DMS153 treated with DMSO at 0.1 percent for 48 hours (cell line): ENCODE data around the gene PPIG.
"Not testable (repeated sequence)": the region's sequence is repeated elsewhere in the genome, so short reads cannot be mapped to it uniquely, and the experiment has no call there.

Experiments
- DNase-seq: peaks from one replicate; lab custom pipeline; 2025; ENCODE audit not compliant: unreplicated experiment; lab: John Stamatoyannopoulos, UW

The PPIG gene

DNA sequence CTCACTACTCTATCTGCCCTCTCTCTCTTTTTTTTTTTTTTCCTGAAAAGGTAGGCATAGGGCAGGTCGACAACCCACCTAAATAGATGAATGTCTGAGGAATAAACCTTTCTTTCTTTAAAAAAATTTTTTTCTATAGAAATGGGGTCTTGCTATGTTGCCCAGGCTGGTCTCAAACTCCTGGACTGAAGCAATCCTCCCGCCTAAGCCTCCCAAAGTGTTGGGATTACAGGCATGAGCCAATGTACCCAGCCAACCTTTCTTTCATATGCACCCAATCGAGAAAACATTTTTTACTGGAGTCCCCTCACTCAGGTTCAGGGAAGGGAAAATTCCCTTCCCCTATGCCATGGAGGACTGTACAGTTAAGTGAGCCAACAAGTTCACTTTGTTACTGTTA is 79.1 kb downstream of the PPIG start:
- no peak for DNase-seq

DNA sequence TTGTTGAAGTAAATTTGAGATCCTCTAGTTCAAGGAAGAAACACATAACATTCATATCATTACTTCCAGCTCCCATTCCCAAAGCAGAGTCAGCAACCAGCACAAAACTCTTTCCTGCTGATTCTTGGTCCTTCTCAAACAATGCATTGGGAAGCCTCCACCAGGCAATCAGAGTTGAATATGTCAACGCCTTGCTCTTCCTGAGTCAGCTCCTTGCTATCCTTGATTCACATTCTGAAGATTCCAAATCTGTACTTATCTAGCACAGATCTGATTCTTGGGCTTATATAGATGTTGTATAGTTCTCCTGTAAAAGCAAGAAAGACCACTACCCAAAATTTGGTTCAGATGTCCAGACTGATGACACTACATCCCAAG is 80.4 kb downstream of the PPIG start:
- DNase-seq, result no peak

DNA sequence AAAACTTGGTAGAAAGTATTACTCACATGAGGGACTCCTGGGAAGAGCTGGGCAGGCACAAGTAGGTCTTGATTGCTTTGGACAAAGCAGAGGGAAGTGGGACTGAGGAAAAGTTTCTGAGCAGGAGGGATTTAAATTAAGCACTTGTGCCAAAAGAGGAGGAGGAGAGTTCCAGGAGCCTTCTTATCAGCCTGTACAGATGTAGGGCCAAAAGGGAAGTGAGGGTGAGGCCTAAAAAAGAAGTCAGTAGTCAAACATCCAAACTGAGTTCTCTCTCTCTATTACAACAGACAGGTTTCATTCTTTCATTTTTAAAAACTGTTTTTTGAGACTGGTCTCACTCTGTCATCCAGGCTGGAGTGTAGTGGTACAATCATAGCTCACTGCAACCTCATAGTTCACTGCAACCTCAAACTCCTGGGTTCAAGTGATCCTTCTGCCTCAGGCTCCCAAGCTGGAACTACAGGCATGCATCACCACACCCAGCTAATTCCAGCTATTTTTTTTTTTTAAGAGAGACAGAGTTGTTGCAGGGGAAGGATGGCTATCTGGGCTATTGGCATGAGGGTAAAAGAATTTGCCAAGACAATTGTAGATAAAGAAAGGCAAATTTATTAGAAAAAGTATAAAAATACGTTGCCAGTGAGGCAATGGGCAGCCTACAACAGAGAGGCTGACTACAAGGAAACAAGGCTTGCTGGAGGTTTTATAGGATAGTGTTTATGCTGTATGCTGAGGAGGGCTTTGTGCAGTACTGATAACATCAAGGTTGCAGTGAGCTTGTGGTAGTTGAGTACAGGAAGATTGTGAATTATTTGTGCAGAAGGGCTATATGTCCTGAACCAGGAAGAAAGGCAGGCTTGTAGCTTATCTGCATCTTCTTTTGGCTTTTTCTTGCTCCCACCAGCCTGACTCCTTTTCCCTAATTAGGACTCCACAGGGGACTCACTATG is 81.1 kb downstream of the PPIG start:
- no peak for DNase-seq

DNA sequence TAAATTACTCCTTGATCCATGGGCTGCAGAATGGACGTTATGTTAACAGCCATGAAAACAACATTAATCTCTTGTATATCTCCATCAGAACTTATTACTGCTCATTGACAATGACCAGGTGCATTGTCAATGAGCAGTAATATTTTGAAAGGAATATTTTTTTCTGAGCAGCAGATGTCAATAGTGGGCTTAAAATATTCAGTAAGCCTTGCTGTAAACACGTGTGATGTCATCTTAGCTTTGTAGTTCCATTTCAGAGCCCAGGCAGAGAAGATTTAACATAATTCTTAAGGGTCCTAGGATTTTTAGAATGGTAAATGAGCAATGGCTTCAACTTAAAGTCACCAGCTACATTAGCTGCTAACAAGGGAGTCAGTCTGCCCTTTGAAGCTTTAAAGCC is 83.4 kb downstream of the PPIG start:
- no peak for DNase-seq

DNA sequence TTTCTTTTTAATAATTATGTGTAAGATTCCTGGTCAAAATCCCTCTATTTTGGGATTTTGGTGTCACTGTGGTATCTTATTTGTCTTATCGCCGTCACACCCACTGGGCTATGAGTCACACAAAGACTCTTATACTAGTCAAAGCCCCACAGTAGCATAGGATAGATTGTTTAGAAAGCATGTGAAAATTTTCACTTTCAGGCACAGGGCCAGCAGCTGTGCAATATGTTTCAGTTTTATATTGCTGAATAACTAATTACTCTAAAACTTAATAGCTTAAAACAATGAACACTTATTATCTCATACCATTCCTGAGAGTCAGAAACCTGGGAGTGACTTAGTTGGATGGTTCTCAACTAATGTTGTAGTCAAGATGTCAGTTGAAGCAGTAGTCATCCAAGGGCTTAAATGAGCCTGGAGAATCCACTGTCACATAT is 86.1 kb downstream of the PPIG start:
- DNase-seq, result no peak

DNA sequence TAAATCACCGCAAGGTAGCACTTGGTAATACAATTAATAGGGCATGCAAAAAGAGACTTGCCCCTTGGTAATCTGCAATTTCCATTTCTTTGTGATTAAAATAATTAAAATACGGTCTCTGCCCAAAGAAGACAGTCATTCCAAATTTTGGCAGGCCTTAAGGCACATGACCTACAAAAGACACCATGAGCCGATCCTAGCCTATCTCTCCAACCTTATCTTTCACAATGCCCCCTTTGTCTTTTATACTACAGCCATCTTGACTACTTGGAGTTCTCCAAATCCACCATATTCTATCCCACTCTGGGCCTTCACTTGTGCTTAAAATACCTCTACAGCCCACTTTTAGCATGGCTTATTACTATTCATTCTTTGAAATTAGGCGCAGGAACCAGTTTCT is 86.8 kb downstream of the PPIG start:
- DNase-seq, result no peak

DNA sequence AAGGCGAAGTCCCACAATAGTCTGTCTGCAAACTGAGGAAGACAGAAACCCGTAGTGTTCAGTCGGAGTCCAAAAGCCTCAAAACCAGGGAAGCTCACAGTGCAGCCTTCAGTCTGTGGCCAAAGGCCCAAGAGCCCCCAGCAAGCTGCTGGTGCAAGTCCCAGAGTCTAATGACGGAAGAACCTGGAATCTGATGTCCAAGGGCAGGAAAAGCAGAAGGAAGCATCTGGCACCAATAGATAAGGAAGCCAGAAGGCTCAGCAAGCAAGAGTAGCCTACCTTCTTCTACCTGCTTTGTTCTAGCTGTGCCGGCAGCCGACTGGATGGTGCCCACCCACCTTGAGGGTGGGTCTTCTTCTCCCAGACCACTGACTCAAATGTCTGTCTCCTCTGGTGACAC is 88.3 kb downstream of the PPIG start:
- DNase-seq, result no peak

DNA sequence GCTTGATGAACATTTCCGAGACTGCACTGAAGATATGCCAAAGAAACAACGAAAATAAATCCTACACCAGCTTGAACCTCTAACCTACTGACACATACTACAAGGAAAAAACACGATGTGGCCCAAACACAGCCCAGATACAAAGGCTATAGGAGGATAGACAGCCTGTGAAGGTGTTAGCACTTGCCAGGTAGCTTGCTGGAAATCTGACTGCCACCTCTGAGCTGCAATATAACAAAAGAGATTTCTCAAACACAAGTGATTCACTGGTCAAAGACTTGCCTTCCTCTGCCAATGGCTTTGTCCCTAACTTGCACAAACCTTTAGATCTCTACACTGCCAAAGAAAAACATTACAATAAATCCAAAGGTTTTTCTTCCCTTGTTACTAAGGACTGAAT is 89.0 kb downstream of the PPIG start:
- DNase-seq, result no peak

DNA sequence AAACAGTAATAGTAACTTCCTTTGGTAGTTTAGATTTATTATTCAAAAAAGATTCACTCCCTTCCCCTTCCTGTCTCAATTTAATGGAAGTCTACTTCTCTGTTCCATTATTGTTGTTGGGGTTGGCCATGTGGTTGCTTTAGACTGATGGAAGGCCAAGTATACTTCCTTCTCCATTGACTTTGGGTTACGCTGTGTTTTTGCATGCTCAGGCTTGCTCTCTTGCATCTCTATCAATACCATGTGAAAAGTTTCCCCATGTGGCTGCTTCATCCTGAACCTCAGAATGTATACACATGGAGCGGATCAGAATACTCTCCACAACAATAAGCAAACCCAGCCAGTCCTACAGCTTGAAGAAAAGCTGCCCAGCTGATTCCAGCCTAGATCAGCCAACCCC is 89.8 kb downstream of the PPIG start:
- no peak for DNase-seq

DNA sequence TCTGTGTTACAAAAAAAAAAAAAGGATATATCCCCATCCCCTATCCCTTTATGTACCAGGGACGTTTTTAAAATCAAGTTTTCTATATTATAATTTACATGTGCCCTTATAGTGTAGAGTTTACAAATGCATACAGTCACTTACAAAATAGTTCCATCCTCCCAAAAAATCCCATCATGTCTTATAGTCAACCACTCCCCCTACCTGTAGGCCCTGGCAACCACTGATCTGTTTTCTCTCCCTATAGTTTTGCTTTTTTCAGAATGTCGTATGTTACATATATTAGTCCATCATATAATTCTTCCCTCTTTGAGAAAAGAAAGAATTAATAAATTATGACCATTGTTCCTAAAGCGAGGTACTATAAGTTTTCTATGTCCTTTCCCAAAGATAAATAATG is 92.2 kb downstream of the PPIG start:
- no peak for DNase-seq

DNA sequence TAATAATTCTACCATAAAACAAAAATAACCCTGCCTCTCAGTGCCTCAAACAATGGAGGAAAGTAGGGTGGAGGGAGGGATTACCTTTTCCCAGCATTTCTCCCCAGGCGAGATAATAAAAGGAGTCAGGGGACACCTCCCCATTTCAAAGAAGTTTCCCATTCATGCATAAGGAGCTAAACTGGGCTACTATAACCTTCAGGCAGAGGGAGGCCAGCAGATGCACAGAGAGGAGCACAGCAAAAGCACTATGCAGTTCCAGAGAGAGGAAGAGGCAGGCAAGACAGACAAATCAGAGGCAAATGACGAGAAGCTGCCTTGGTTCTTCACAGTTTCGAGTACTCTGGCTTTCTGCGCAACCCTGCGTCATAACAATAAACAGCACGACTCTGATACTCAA is 92.7 kb downstream of the PPIG start:
- no peak for DNase-seq

DNA sequence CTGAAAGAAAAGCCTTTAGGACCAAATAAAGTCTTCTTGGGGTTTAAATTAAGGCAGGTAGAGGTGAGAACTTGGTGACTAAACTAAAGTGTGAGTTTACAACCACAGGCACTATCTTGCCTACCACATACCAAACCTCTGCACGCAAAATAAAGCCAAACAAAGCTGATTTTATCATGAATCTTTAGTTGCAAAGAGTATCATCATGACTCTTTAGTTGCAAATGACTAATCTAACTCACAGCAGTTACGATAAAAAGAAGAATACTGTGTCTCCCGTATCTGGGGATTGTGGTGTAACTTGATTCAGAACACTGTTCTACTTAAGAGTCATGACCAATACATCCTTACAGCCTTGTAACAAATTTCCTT is 98.9 kb downstream of the PPIG start:
- DNase-seq, result no peak

DNA sequence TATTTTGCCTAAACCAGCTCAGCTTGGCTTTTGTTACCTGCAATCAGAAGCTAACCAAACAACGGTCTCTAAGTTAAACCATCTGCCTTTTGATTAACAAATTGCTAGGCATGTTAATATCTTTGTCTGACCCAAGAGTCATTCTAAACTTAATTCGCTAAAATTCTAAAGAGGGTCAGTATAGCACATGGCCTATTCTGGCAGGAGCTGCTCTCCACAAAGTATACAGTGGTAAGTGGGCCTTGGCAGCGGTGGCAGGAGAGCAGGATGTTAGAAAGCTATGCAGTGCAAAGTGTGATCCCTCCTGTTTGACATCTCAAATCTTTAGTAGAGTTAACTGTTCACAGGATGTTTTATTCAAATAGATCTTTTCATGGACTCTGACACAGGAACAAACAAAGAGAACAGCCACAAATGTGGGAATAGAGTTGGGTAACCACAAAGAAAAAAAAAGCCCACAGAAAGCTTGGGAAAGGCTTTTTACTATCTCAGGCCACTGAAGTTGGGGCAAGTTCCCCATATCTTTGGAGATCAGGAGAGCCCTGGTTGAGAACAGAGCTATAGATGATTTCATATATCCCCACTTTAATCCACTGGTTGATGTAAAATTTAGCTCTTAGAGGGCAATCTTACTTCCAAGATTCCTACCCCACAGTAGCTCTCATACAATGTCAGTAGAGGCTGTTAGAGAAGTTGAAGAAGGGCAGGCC is 99.4 kb downstream of the PPIG start:
- DNase-seq, result no peak

DNA sequence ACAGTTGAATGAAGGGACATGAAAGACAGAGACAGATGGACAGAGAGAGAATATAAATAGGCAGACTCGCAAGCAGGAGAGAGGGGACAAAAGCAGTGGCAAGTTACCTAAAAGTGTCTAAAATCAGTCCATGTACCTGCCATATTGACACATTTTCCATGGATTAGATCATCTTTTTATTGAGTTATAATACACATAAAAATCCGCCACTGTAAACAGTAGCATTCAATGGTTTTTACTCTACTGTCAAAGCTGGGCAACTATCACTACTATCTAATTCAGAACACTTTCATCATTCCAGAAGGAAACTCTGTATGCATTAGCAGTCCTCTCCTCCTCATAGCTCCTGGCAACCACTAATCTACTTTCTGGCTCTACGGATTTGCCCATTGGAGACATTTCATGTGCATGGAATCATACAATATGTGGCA is 100.0 kb downstream of the PPIG start:
- DNase-seq, result no peak

DNA sequence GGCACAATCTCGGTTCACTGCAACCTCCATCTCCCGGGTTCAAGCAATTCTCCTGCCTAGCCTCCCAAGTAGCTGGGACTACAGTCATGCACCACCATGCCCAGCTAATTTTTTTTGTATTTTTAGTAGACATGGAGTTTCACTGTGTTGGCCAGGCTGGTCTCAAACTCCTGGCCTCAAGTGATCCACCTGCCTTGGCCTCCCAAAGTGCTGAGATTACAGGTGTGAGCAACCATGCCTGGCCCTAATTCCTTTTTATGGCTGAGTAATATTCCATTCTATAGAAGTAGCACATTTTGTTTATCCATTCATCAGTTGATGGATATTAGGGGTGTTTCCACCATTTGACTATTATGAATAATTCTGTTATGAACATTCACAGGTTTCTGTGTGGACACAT is 100.6 kb downstream of the PPIG start:
- DNase-seq, result not testable (repeated sequence)

DNA sequence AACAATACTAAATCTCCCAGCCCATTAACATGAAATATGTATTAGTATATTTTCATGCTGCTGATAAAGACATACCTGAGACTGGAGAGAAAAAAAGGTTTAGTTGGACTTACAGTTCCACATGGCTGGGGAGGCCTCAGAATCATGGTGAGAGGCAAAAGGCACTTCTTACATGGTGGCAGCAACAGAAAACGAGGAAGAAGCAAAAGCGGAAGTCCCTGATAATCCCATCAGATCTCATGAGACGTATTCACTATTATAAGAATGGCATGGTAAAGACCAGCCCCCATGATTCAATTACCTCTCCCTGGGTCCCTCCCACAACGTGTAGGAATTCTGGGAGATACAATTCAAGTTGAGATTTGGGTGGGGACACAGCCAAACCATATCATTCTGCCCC is 102.7 kb downstream of the PPIG start:
- not testable (repeated sequence) for DNase-seq

DNA sequence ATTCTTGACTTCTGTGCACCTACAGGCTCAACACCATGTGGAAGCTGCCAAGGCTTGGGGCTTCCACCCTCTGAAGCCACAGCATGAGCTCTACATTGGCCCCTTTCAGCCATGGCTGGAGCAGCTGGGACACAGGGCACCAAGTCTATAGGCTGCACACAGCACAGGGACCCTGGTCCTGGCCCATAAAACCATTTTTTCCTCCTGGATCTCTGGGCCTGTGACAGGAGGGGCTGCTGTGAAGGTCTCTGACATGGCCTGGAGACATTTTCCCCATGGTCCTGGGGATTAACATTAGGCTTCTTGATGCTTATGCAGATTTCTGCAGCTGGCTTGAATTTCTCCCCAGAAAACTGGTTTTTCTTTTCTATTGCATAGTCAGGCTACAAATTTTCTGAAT is 103.8 kb downstream of the PPIG start:
- not testable (repeated sequence) for DNase-seq

DNA sequence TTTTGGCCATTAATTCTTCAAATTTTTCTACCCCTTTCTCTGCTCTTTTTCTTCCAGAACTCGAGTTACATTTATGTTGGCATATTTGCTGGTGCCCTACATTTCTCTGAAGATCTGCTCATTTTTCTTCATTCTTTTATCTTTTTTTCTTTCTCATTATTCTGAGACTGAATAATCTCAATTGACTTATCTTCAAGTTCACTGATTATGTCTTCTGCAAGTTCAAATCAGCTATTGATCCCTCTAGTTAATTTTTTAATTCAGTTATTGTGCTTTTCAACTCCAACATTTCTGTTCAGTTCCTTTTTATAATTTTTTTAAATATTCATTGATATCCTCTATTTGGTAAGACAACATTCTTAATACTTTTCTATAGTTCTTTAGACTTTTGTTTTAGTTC is 106.8 kb downstream of the PPIG start:
- no peak for DNase-seq
